ENCODE measurements around the gene MAGT1.
A peak's percentile ranks its signal among the peaks of the same experiment; 100 is the strongest.

MAGT1 gene

DNA sequence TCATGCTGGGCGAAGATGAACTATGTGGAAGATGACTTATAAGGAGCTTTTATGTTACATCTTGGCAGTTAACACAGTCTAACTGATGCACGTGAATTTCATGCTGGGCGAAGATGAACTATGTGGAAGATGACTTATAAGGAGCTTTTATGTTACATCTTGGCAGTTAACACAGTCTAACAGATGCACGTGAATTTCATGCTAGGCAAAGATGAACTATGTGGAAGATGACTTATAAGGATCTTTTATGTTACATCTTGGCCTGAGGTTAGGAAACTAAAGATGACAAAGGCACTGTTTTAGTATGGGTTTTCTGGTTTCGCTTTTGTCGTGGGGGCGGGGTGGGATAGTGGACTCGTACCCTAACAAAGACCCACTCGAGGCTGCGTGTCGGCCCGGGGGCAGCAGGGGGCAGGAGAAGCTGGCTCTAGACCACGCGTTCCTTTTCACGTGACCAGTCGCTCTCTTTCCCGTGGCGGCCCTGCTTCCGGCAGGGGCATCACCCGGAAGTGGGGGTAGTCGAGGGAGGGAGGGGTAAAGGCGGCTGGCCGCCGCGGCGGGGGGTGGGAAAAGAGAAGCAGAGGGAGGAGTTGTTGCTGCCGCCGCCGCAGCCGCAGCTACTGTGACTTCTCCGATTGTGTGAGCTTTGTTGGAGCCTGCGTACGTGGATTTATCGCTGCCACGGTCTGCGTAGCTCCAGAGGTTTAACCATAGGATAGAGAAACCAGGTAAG, 15.0 kb upstream of the MAGT1 start, which contains the start of gene ATP7A:
TSS of gene ATP7A (plus strand) at position 586 of the 733 bp plus-strand sequence. CDS start 60,949 bp downstream, outside the sequence.
- no peaks in the 10 kb centered on the region for H3K9me3 ChIP-seq (ENCODE audit: control insufficient read depth, insufficient read depth, low read depth, low read length)
- H3K4me3 ChIP-seq (ENCODE audit: low read depth, low read length), result peak within 1 kb of the TSS; percentile 44
- ChIA-PET POLR2A (interaction anchor here (3.0 kb wide), 1 partner anchor 11 kb away, joined by 43 read pairs; the partner anchor contains the start of gene COX7B), CTCF (interaction anchor here (0.7 to 1.9 kb wide), 7 partner anchors 11 to 599 kb away, joined by 3 to 11 read pairs (median 4); partner anchors contain the start of gene COX7B)
- H3K36me3 ChIP-seq (ENCODE audit: control insufficient read depth in 2 of 2, insufficient read depth in 1 of 2, low read length in 2 of 2), result peaks cover 4% of the 10 kb centered on the region in 2 experiments; a peak in 2 of 3 replicates
- peak within 1 kb of the TSS; percentile 73 for H3K27ac ChIP-seq (ENCODE audit: extremely low read depth, low read depth, low read length)
- H3K4me1 ChIP-seq (ENCODE audit: control insufficient read depth, insufficient read depth, low read length), result no peaks in the 10 kb centered on the region
- TF ChIP-seq ZNF404 (tag by site-specific recombination; IDR thresholded peaks at IDR 0.05), result no peak
- no peak for TF ChIP-seq ZNF585B (tag by site-specific recombination; IDR thresholded peaks at IDR 0.05)
- TF ChIP-seq ZNF48 (tag by site-specific recombination; IDR thresholded peaks at IDR 0.05), result no peak
- TF ChIP-seq ZNF394 (tag by site-specific recombination; IDR thresholded peaks at IDR 0.05; ENCODE audit: borderline replicate concordance), result peak; percentile 89
- TF ChIP-seq, protein P1, sequence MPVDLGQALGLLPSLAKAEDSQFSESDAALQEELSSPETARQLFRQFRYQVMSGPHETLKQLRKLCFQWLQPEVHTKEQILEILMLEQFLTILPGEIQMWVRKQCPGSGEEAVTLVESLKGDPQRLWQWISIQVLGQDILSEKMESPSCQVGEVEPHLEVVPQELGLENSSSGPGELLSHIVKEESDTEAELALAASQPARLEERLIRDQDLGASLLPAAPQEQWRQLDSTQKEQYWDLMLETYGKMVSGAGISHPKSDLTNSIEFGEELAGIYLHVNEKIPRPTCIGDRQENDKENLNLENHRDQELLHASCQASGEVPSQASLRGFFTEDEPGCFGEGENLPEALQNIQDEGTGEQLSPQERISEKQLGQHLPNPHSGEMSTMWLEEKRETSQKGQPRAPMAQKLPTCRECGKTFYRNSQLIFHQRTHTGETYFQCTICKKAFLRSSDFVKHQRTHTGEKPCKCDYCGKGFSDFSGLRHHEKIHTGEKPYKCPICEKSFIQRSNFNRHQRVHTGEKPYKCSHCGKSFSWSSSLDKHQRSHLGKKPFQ (tag by site-specific recombination; IDR thresholded peaks at IDR 0.05), result no peak
- TF ChIP-seq ZNF221 (tag by site-specific recombination; IDR thresholded peaks at IDR 0.05; ENCODE audit: borderline replicate concordance), result no peak
- no peak for TF ChIP-seq ZBTB7A (tag by site-specific recombination; IDR thresholded peaks at IDR 0.05; ENCODE audit: low read depth)
- TF ChIP-seq ZNF292 (tag by site-specific recombination; IDR thresholded peaks at IDR 0.05; ENCODE audit: borderline replicate concordance, low read depth), result no peak
- TF ChIP-seq TCF7L2 (IDR thresholded peaks at IDR 0.05; ENCODE audit: borderline replicate concordance, low read depth, low read length), result no peak
- TF ChIP-seq PRDM1 (tag by site-specific recombination; IDR thresholded peaks at IDR 0.05), result no peak
- TF ChIP-seq ATF2 (tag by site-specific recombination; IDR thresholded peaks at IDR 0.05; ENCODE audit: low read depth), result no peak
- TF ChIP-seq PRDM6 (tag by site-specific recombination; IDR thresholded peaks at IDR 0.05), result no peak
- TF ChIP-seq YY2 (tag by site-specific recombination; IDR thresholded peaks at IDR 0.05), result no peak
- no peak for TF ChIP-seq ZNF830 (tag by site-specific recombination; IDR thresholded peaks at IDR 0.05; ENCODE audit: low read depth)
- no peak for TF ChIP-seq ZBTB1 (tag by site-specific recombination; IDR thresholded peaks at IDR 0.05)
- no peak for TF ChIP-seq ZBTB48 (tag by site-specific recombination; IDR thresholded peaks at IDR 0.05)
- TF ChIP-seq ZNF791 (tag by site-specific recombination; IDR thresholded peaks at IDR 0.05), result no peak
- TF ChIP-seq ZNF560 (tag by site-specific recombination; IDR thresholded peaks at IDR 0.05; ENCODE audit: borderline replicate concordance), result no peak
- no peak for TF ChIP-seq ZNF558 (tag by site-specific recombination; IDR thresholded peaks at IDR 0.05)
- no peak for TF ChIP-seq ZNF664 (tag by site-specific recombination; IDR thresholded peaks at IDR 0.05)
- TF ChIP-seq ZNF548 (tag by site-specific recombination; IDR thresholded peaks at IDR 0.05), result no peak
- no peak for TF ChIP-seq HOXA7 (CRISPR knock-in tag; IDR thresholded peaks at IDR 0.05; ENCODE audit: borderline replicate concordance)
- peak; percentile 62 for TF ChIP-seq SP2 (tag by site-specific recombination; IDR thresholded peaks at IDR 0.05)
- TF ChIP-seq, protein P2, sequence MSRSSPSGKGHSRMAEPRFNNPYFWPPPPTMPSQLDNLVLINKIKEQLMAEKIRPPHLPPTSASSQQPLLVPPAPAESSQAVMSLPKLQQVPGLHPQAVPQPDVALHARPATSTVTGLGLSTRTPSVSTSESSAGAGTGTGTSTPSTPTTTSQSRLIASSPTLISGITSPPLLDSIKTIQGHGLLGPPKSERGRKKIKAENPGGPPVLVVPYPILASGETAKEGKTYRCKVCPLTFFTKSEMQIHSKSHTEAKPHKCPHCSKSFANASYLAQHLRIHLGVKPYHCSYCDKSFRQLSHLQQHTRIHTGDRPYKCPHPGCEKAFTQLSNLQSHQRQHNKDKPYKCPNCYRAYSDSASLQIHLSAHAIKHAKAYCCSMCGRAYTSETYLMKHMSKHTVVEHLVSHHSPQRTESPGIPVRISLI (tag by site-specific recombination; IDR thresholded peaks at IDR 0.05), result no peak
- no peak for TF ChIP-seq ZNF600 (tag by site-specific recombination; IDR thresholded peaks at IDR 0.05)
- TF ChIP-seq ZBTB17 (tag by site-specific recombination; IDR thresholded peaks at IDR 0.05), result no peak
- no peak for TF ChIP-seq ZNF354C (tag by site-specific recombination; IDR thresholded peaks at IDR 0.05; ENCODE audit: borderline replicate concordance, low read depth)
- TF ChIP-seq ZNF239 (tag by site-specific recombination; IDR thresholded peaks at IDR 0.05), result no peak
- no peak for TF ChIP-seq ZNF248 (tag by site-specific recombination; IDR thresholded peaks at IDR 0.05)
- TF ChIP-seq ZEB2 (tag by site-specific recombination; IDR thresholded peaks at IDR 0.05), result 0 out of 2 replicates have a peak, but pooled peaks have one; percentile 13
- no peak for TF ChIP-seq ZSCAN18 (tag by site-specific recombination; IDR thresholded peaks at IDR 0.05)
- TF ChIP-seq GLIS2 (tag by site-specific recombination; IDR thresholded peaks at IDR 0.05), result peak; percentile 65
- TF ChIP-seq HOXD13 (CRISPR knock-in tag; IDR thresholded peaks at IDR 0.05; ENCODE audit: borderline replicate concordance), result no peak
